ENCODE results near the gene PF4V1. TPM values are rescaled to one million over a fixed set of nuclear protein-coding genes. Genes with fewer than 3 reads are reported as not detected.

Gene PF4V1
- total RNA-seq, 1 experiment from 2014 or later, result not detected

DNA sequence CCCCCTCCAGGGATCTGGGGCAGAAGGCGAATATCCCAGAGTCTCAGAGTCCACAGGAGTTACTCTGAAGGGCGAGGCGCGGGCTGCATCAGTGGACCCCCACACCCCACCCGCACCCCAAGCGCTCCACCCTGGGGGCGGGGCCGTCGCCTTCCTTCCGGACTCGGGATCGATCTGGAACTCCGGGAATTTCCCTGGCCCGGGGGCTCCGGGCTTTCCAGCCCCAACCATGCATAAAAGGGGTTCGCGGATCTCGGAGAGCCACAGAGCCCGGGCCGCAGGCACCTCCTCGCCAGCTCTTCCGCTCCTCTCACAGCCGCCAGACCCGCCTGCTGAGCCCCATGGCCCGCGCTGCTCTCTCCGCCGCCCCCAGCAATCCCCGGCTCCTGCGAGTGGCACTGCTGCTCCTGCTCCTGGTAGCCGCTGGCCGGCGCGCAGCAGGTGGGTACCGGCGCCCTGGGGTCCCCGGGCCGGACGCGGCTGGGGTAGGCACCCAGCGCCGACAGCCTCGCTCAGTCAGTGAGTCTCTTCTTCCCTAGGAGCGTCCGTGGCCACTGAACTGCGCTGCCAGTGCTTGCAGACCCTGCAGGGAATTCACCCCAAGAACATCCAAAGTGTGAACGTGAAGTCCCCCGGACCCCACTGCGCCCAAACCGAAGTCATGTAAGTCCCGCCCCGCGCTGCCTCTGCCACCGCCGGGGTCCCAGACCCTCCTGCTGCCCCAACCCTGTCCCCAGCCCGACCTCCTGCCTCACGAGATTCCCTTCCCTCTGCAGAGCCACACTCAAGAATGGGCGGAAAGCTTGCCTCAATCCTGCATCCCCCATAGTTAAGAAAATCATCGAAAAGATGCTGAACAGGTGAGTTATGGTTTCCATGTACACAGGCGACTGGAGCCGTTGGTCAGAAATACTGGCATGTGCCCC lies 16.3 kb downstream of the PF4V1 start, which contains the start of gene CXCL1:
Gene CXCL1 (plus strand): TSS at position 264 of the 926 bp plus-strand sequence. CDS start 78 bp downstream, at position 342.
- Mint-ChIP-seq H3K4me1 (ENCODE audit: low read depth, unreplicated experiment) (peaks cover 18% of the 10 kb centered on the region), H3K27me3 (ENCODE audit: unreplicated experiment) (no peaks in the 10 kb centered on the region), H3K9me3 (ENCODE audit: low read depth, unreplicated experiment) (no peaks in the 10 kb centered on the region), H3K27ac (ENCODE audit: unreplicated experiment) (peak within 1 kb of the TSS; percentile 29), H3K4me3 (ENCODE audit: low read depth, unreplicated experiment) (peak within 1 kb of the TSS; percentile 88), H3K36me3 (ENCODE audit: insufficient read depth, unreplicated experiment) (peaks cover 55% of the 10 kb centered on the region)
- DNase-seq, result peak; percentile 88
- BruUV-seq (replicated peaks), result no TSS peak
- intact Hi-C loops (cut with micrococcal nuclease; ENCODE audit: unreplicated experiment), result loop anchor here (5.0 to 10.0 kb wide), 4 partner anchors 125 to 265 kb away; partner anchors contain the start of genes CXCL3 and CXCL5
- TF ChIP-seq, protein P1, sequence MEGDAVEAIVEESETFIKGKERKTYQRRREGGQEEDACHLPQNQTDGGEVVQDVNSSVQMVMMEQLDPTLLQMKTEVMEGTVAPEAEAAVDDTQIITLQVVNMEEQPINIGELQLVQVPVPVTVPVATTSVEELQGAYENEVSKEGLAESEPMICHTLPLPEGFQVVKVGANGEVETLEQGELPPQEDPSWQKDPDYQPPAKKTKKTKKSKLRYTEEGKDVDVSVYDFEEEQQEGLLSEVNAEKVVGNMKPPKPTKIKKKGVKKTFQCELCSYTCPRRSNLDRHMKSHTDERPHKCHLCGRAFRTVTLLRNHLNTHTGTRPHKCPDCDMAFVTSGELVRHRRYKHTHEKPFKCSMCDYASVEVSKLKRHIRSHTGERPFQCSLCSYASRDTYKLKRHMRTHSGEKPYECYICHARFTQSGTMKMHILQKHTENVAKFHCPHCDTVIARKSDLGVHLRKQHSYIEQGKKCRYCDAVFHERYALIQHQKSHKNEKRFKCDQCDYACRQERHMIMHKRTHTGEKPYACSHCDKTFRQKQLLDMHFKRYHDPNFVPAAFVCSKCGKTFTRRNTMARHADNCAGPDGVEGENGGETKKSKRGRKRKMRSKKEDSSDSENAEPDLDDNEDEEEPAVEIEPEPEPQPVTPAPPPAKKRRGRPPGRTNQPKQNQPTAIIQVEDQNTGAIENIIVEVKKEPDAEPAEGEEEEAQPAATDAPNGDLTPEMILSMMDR (IDR thresholded peaks at IDR 0.05; ENCODE audit: unreplicated experiment), result no peak
- CTCF ChIA-PET, result interaction anchor here (0.7 to 1.5 kb wide), 3 partner anchors 25 to 142 kb away, joined by 3 to 8 read pairs (median 4); no protein-coding TSS in a partner anchor

- peak; percentile 56 for DNase-seq
- H3K36me3 Mint-ChIP-seq (ENCODE audit: insufficient read depth, unreplicated experiment), result peaks cover 57% of the 10 kb centered on the region
- peaks cover 18% of the 10 kb centered on the region for H3K4me1 Mint-ChIP-seq (ENCODE audit: low read depth, unreplicated experiment)
- intact Hi-C loops (cut with micrococcal nuclease; ENCODE audit: unreplicated experiment), result loop anchor here (5.0 to 10.0 kb wide), 2 partner anchors 125 to 167 kb away; partner anchors contain the start of genes CXCL3 and CXCL5
- H3K27ac Mint-ChIP-seq (ENCODE audit: unreplicated experiment), result peak overlapping the region; percentile 29
- BruUV-seq (replicated peaks), result no TSS peak
- CTCF ChIA-PET, result no interaction called here
- peak overlapping the region; percentile 88 for H3K4me3 Mint-ChIP-seq (ENCODE audit: low read depth, unreplicated experiment)
- H3K27me3 Mint-ChIP-seq (ENCODE audit: unreplicated experiment), result no peaks in the 10 kb centered on the region
- TF ChIP-seq, protein P1 (IDR thresholded peaks at IDR 0.05; ENCODE audit: unreplicated experiment), result no peak
- no peaks in the 10 kb centered on the region for H3K9me3 Mint-ChIP-seq (ENCODE audit: low read depth, unreplicated experiment)
These were observed 17.2 kb downstream of the PF4V1 start for GRCh38 chr4:73870260-73870659.

- H3K27me3 Mint-ChIP-seq (ENCODE audit: unreplicated experiment), result no peaks in the 10 kb centered on the region
- H3K4me3 Mint-ChIP-seq (ENCODE audit: low read depth, unreplicated experiment), result peak overlapping the region; percentile 88
- H3K9me3 Mint-ChIP-seq (ENCODE audit: low read depth, unreplicated experiment), result no peaks in the 10 kb centered on the region
- peak overlapping the region; percentile 29 for H3K27ac Mint-ChIP-seq (ENCODE audit: unreplicated experiment)
- DNase-seq, result no peak
- H3K36me3 Mint-ChIP-seq (ENCODE audit: insufficient read depth, unreplicated experiment), result peaks cover 57% of the 10 kb centered on the region
- CTCF ChIA-PET, result no interaction called here
- TF ChIP-seq, protein P1 (IDR thresholded peaks at IDR 0.05; ENCODE audit: unreplicated experiment), result no peak
- peaks cover 18% of the 10 kb centered on the region for H3K4me1 Mint-ChIP-seq (ENCODE audit: low read depth, unreplicated experiment)
- intact Hi-C loops (cut with micrococcal nuclease; ENCODE audit: unreplicated experiment), result loop anchor here (5.0 to 10.0 kb wide), 2 partner anchors 124 to 167 kb away; partner anchors contain the start of genes CXCL3 and CXCL5
- no TSS peak for BruUV-seq (replicated peaks)
These were observed 17.7 kb downstream of the PF4V1 start for GRCh38 chr4:73870768-73871167.

GRCh38 chr4:73871511-73872310 lies 18.6 kb downstream of the PF4V1 start:
- BruUV-seq (replicated peaks), result no TSS peak
- Mint-ChIP-seq H3K9me3 (ENCODE audit: low read depth, unreplicated experiment) (no peaks in the 10 kb centered on the region), H3K4me1 (ENCODE audit: low read depth, unreplicated experiment) (peaks cover 18% of the 10 kb centered on the region), H3K36me3 (ENCODE audit: insufficient read depth, unreplicated experiment) (peaks cover 57% of the 10 kb centered on the region), H3K27ac (ENCODE audit: unreplicated experiment) (peak overlapping the region; percentile 85), H3K27me3 (ENCODE audit: unreplicated experiment) (no peaks in the 10 kb centered on the region), H3K4me3 (ENCODE audit: low read depth, unreplicated experiment) (peak overlapping the region; percentile 88)
- intact Hi-C loops (cut with micrococcal nuclease; ENCODE audit: unreplicated experiment), result loop anchor here (2.0 to 10.0 kb wide), 3 partner anchors 51 to 166 kb away; partner anchors contain the start of genes CXCL3 and CXCL5
- CTCF ChIA-PET, result no interaction called here
- TF ChIP-seq, protein P1 (IDR thresholded peaks at IDR 0.05; ENCODE audit: unreplicated experiment), result no peak
- DNase-seq, result no peak
